ENCODE data around the gene MAPK4.

- TF ChIP-seq CTCF (IDR thresholded peaks at IDR 0.05; ENCODE audit: insufficient read depth, low read length), result no peak
- TF ChIP-seq POLR2AphosphoS5 (IDR thresholded peaks at IDR 0.05; ENCODE audit: low read depth), result no peak
- no peak for TF ChIP-seq SPI1 (IDR thresholded peaks at IDR 0.05; ENCODE audit: borderline replicate concordance, low read depth)
- no peak for TF ChIP-seq GABPA (IDR thresholded peaks at IDR 0.05; ENCODE audit: low read depth)
- TF ChIP-seq REST (IDR thresholded peaks at IDR 0.05; ENCODE audit: insufficient replicate concordance, low read depth), result no peak
Measured at GRCh38 chr18:50602466-50602865, 42.6 kb downstream of the MAPK4 start.
